GM19328 (cell line): Measurements from ENCODE around the gene CD72.
"Not testable (repeated sequence)": the region's sequence is repeated elsewhere in the genome, so short reads cannot be mapped to it uniquely, and the experiment has no call there.

ENCODE experiments used
- ATAC-seq: cut with Tn5 transposase; IDR thresholded peaks from one replicate; pipeline ENCODE4 v1.9.1; 2021; ENCODE audit warnings: mild to moderate bottlenecking, moderate library complexity; ENCODE audit not compliant: unreplicated experiment

The CD72 gene

GRCh38 chr9:35618854-35619799 is 914 bp upstream of the CD72 start:
- peak; percentile 41 for ATAC-seq

- ATAC-seq = no peak
Observed at GRCh38 chr9:35617548-35617947, 665 bp downstream of the CD72 start.

- no peak for ATAC-seq
Observed at GRCh38 chr9:35616681-35617459, 1.3 kb downstream of the CD72 start.

- ATAC-seq = no peak
Observed at GRCh38 chr9:35615981-35616680, 2.1 kb downstream of the CD72 start.

- no peak for ATAC-seq
Observed at GRCh38 chr9:35612843-35613242, 5.4 kb downstream of the CD72 start.

GRCh38 chr9:35612066-35612465 is 6.1 kb downstream of the CD72 start:
- ATAC-seq = not testable (repeated sequence)

GRCh38 chr9:35611230-35611797 is 6.9 kb downstream of the CD72 start:
- no peak for ATAC-seq

GRCh38 chr9:35609820-35610163 is 8.4 kb downstream of the CD72 start:
- no peak for ATAC-seq

GRCh38 chr9:35609001-35609819 is 9.0 kb downstream of the CD72 start:
- ATAC-seq = no peak

GRCh38 chr9:35608221-35608620 is 10.0 kb downstream of the CD72 start:
- ATAC-seq = no peak

GRCh38 chr9:35606726-35607125 is 11.5 kb downstream of the CD72 start:
- no peak for ATAC-seq

GRCh38 chr9:35606138-35606504 is 12.1 kb downstream of the CD72 start:
- ATAC-seq = no peak

- ATAC-seq = peak; percentile 7
Observed at GRCh38 chr9:35605351-35606137, 12.7 kb downstream of the CD72 start.

- peak; percentile 46 for ATAC-seq
Observed at GRCh38 chr9:35604578-35605350, 13.4 kb downstream of the CD72 start, which contains the start of gene TESK1. TESK1 (plus strand) TSS chr9:35605262; CDS start chr9:35605620, 358 bp downstream.

GRCh38 chr9:35603986-35604577 is 14.1 kb downstream of the CD72 start:
- ATAC-seq = peak; percentile 84

- no peak for ATAC-seq
Observed at GRCh38 chr9:35603506-35603985, 14.7 kb downstream of the CD72 start.

GRCh38 chr9:35599763-35600604 is 18.2 kb downstream of the CD72 start:
- ATAC-seq = no peak
